ENCODE measurements around the gene NAV1.
"Not testable (repeated sequence)": the region's sequence is repeated elsewhere in the genome, so short reads cannot be mapped to it uniquely, and the experiment has no call there.

The NAV1 gene

DNA sequence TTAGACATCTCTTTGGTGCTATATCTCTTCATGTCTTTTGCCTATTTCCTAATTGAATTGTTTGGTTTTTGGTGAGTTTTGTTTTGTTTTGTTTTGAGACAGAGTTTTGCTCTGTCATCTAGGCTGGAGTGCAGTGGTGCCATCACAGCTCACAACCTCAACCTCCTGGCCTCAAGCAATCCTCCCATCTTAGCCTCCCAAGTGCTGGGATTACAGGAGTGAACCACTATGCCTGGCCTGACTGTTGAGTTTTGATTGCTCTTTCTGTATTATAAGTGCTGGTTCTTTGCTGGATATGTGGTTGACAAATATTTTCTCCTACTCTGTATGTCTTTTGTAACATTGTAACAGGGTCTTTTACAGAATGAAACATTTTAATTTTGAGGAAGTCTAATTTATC, 38.0 kb downstream of the NAV1 start:
- no peak for DNase-seq (ENCODE audit: low read depth in 1 of 2, low spot score in 1 of 2)
- H3K27me3 ChIP-seq (ENCODE audit: insufficient read depth, poor library complexity, severe bottlenecking): no peaks in the 10 kb centered on the region
- no peak overlapping the region for H3K4me3 ChIP-seq (replicated peaks; ENCODE audit: insufficient read depth, low read length)
- no peak overlapping the region for H3K27ac ChIP-seq (replicated peaks)
- TF ChIP-seq, protein P1, sequence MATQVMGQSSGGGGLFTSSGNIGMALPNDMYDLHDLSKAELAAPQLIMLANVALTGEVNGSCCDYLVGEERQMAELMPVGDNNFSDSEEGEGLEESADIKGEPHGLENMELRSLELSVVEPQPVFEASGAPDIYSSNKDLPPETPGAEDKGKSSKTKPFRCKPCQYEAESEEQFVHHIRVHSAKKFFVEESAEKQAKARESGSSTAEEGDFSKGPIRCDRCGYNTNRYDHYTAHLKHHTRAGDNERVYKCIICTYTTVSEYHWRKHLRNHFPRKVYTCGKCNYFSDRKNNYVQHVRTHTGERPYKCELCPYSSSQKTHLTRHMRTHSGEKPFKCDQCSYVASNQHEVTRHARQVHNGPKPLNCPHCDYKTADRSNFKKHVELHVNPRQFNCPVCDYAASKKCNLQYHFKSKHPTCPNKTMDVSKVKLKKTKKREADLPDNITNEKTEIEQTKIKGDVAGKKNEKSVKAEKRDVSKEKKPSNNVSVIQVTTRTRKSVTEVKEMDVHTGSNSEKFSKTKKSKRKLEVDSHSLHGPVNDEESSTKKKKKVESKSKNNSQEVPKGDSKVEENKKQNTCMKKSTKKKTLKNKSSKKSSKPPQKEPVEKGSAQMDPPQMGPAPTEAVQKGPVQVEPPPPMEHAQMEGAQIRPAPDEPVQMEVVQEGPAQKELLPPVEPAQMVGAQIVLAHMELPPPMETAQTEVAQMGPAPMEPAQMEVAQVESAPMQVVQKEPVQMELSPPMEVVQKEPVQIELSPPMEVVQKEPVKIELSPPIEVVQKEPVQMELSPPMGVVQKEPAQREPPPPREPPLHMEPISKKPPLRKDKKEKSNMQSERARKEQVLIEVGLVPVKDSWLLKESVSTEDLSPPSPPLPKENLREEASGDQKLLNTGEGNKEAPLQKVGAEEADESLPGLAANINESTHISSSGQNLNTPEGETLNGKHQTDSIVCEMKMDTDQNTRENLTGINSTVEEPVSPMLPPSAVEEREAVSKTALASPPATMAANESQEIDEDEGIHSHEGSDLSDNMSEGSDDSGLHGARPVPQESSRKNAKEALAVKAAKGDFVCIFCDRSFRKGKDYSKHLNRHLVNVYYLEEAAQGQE (IDR thresholded peaks at IDR 0.05; ENCODE audit: insufficient replicate concordance, low read depth): no peak
- TF ChIP-seq GABPA (IDR thresholded peaks at IDR 0.05; ENCODE audit: low read depth) (no peak), POLR2AphosphoS5 (IDR thresholded peaks at IDR 0.05; ENCODE audit: low read depth) (no peak), SPI1 (IDR thresholded peaks at IDR 0.05; ENCODE audit: borderline replicate concordance, low read depth) (no peak)
- TF ChIP-seq, protein P2, sequence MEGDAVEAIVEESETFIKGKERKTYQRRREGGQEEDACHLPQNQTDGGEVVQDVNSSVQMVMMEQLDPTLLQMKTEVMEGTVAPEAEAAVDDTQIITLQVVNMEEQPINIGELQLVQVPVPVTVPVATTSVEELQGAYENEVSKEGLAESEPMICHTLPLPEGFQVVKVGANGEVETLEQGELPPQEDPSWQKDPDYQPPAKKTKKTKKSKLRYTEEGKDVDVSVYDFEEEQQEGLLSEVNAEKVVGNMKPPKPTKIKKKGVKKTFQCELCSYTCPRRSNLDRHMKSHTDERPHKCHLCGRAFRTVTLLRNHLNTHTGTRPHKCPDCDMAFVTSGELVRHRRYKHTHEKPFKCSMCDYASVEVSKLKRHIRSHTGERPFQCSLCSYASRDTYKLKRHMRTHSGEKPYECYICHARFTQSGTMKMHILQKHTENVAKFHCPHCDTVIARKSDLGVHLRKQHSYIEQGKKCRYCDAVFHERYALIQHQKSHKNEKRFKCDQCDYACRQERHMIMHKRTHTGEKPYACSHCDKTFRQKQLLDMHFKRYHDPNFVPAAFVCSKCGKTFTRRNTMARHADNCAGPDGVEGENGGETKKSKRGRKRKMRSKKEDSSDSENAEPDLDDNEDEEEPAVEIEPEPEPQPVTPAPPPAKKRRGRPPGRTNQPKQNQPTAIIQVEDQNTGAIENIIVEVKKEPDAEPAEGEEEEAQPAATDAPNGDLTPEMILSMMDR (IDR thresholded peaks at IDR 0.05; ENCODE audit: insufficient read depth, low read length): no peak

DNA sequence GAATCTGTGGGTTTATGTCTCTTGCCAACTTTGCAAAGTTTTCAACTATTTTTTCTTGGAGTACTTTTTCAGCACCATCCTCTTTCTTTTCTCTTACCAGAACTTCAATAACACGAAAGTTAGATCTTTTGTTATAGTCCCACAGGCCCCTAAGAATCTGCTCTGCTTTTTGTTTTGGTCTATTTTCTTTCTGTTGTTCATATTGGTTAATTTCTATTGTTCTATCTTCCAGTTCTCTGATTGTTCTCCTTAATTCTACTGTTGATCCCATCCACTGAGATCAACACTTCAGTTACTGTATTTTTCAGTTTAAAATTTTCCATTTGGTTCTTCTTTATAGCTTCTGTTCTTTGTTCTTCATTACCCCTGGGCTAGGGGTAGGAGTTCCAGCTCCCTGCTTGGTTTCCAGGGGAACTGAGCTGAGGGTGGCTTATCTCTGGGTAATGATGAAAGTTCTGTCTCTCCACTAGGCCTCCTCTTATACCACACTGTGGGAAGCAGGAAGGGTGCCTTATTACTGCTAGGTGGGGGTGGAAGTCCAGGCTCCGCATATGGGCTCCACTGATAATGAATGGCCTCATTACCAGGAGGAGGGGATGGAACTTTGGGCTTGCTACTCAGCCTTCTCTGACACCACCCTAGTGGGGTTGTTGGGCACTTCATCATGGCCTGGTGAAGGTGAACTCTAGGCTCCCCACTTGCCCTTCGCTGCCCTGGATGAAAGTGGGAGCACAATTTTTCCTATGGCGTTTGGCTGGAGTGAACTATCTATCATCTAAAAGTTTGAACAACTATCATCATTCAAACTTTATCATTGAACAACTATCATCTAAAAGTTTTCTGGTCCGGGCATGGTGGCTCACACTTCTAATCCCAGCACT, 39.3 kb downstream of the NAV1 start:
- Histone ChIP-seq H3K27me3 (ENCODE audit: insufficient read depth, poor library complexity, severe bottlenecking) (no peaks in the 10 kb centered on the region), H3K4me3 (replicated peaks; ENCODE audit: insufficient read depth, low read length) (no peak overlapping the region), H3K27ac (replicated peaks) (no peak overlapping the region)
- DNase-seq (ENCODE audit: low read depth in 1 of 2, low spot score in 1 of 2): no peak
- TF ChIP-seq POLR2AphosphoS5 (IDR thresholded peaks at IDR 0.05; ENCODE audit: low read depth) (no peak), GABPA (IDR thresholded peaks at IDR 0.05; ENCODE audit: low read depth) (no peak), SPI1 (IDR thresholded peaks at IDR 0.05; ENCODE audit: borderline replicate concordance, low read depth) (no peak)
- TF ChIP-seq, protein P1 (IDR thresholded peaks at IDR 0.05; ENCODE audit: insufficient replicate concordance, low read depth): no peak
- TF ChIP-seq, protein P2 (IDR thresholded peaks at IDR 0.05; ENCODE audit: insufficient read depth, low read length): no peak

DNA sequence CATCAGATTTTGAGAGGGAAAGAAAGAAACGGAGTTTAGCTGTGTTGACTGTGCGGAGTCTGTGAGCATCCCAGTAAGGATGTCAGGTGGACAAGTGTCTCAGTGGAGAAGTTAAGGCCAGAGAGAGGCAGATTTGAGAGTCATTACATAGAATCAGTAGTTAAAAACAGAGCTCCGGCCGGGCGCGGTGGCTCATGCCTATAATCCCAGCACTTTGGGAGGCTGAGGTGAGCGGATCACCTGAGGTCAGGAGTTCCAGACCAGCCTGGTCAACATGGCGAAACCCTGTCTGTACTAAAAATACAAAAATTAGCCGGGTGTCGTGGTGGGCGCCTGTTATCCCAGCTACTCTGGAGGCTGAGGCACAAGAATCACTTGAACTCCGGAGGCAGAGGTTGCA, 42.4 kb downstream of the NAV1 start:
- DNase-seq (ENCODE audit: low read depth in 1 of 2, low spot score in 1 of 2); H3K27ac ChIP-seq (replicated peaks); H3K4me3 ChIP-seq (replicated peaks; ENCODE audit: insufficient read depth, low read length); H3K27me3 ChIP-seq (ENCODE audit: insufficient read depth, poor library complexity, severe bottlenecking): not testable (repeated sequence)

DNA sequence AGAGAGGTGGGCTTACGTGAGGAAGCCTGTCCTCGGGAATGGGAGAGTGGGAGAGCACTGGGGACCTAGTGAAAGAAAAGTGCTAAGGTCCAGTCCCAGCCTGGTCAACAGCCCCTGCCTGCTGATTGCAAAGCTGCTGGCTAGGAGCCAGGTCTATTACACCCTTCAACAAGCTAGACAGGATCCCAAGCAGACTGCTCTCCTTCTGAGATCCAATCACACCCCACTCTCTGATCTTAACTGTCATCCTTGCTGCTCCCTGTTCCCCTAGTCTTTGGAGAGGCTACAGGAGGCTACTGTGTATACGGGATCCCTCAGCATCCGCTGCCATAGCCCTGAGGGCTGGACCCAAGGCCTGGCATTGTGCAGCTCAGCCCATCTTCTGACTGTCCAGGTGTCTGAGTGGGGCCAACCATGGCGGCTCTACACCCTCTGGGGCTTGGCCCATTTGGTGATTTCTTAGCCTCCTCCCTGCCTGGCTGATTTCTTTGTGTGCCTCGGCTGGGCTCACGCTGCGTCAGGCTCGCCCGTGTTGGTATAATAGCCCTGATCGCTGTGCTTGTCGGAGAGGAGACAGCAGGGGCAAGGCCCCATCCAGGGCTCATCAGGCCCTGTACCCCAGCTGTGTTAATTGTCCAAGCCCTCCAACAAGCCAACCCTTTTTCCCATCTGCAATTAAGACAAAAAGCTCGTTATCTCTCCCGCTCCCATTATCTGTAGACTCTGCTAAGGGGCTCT, 43.9 kb downstream of the NAV1 start:
- Histone ChIP-seq H3K27ac (replicated peaks) (no peak overlapping the region), H3K4me3 (replicated peaks; ENCODE audit: insufficient read depth, low read length) (no peak overlapping the region), H3K27me3 (ENCODE audit: insufficient read depth, poor library complexity, severe bottlenecking) (peaks cover under 1% of the 10 kb centered on the region)
- TF ChIP-seq POLR2AphosphoS5 (IDR thresholded peaks at IDR 0.05; ENCODE audit: low read depth) (no peak), GABPA (IDR thresholded peaks at IDR 0.05; ENCODE audit: low read depth) (no peak), SPI1 (IDR thresholded peaks at IDR 0.05; ENCODE audit: borderline replicate concordance, low read depth) (no peak)
- TF ChIP-seq, protein P1 (IDR thresholded peaks at IDR 0.05; ENCODE audit: insufficient replicate concordance, low read depth): no peak
- TF ChIP-seq, protein P2 (IDR thresholded peaks at IDR 0.05; ENCODE audit: insufficient read depth, low read length): no peak
- DNase-seq (ENCODE audit: low read depth in 1 of 2, low spot score in 1 of 2): no peak

Measured in HL-60 (cell line).